Measurements from ENCODE around the gene LRRC2. TPM values are rescaled to one million over a fixed set of nuclear protein-coding genes. Genes with fewer than 3 reads are reported as not detected.

LRRC2 gene
- total and polyA plus RNA-seq, 7 experiments from 2014 or later = 0.10 to 0.48 (median 0.32) TPM; not detected in 2

DNA sequence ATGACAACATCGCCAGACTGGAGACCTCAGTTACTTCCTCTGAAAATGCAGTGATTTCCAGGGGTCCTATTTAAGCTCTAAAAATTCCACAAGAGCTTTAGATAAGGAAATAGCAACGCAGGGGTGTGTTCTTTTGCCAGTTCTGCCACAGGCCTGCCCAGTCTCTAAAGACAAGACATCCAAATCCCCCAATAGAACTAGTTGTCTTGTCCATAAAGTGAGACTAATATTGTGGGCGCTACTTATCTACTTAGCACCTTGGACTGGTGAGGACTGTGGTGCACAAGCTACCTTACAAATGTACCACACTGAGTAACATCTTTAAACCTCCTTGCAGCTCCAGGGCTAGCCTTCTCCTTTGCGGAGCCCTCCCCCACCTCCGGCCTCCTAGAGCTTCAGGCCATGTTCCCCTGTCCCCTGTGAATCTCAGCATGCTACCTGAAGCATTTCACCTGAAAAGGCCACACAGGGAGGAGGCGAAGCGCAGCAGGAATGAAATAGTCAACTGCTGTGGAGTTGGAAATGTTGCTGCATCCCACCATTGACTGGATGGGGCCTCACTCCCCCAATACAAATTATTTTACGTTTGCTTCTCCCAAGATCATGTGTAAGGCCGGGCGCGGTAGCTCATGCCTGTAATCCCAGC lies 9.6 kb upstream of the LRRC2 start:
- ATAC-seq (no peak), DNase-seq (no peak)
- ChIA-PET POLR2A (no interaction called here), CTCF (no interaction called here)
- peaks cover 0 to 4% of the 10 kb centered on the region in 2 donors for H3K4me1 ChIP-seq (ENCODE audit: control insufficient read depth in 2 of 2, insufficient read depth in 2 of 2, low read length in 2 of 2)
- no peaks in the 10 kb centered on the region for H3K9me3 ChIP-seq (ENCODE audit: control insufficient read depth in 2 of 3, low read length in 3 of 3)
- H3K9me3 Mint-ChIP-seq = no peaks in the 10 kb centered on the region
- peaks cover 0 to 19% (median 0%) of the 10 kb centered on the region in 5 donors for H3K27me3 Mint-ChIP-seq
- H3K36me3 ChIP-seq (ENCODE audit: control insufficient read depth in 2 of 3, insufficient read depth in 3 of 3, low read length in 3 of 3) = no peaks in the 10 kb centered on the region
- H3K4me3 Mint-ChIP-seq = no peak overlapping the region
- H3K4me3 ChIP-seq (ENCODE audit: low read length) = no peak overlapping the region
- H3K4me1 Mint-ChIP-seq = peaks cover 0 to 14% (median 11%) of the 10 kb centered on the region in 7 donors
- intact Hi-C loops (cut with micrococcal nuclease) = no loop called here
- H3K27ac ChIP-seq (ENCODE audit: low read depth, low read length) = no peak overlapping the region
- H3K27me3 ChIP-seq (ENCODE audit: control insufficient read depth in 2 of 2, insufficient read depth in 2 of 2, low read length in 2 of 2) = no peaks in the 10 kb centered on the region
- no peaks in the 10 kb centered on the region for H3K36me3 Mint-ChIP-seq
- H3K27ac Mint-ChIP-seq = peak overlapping the region in 1 of 9 donors; percentile 36

DNA sequence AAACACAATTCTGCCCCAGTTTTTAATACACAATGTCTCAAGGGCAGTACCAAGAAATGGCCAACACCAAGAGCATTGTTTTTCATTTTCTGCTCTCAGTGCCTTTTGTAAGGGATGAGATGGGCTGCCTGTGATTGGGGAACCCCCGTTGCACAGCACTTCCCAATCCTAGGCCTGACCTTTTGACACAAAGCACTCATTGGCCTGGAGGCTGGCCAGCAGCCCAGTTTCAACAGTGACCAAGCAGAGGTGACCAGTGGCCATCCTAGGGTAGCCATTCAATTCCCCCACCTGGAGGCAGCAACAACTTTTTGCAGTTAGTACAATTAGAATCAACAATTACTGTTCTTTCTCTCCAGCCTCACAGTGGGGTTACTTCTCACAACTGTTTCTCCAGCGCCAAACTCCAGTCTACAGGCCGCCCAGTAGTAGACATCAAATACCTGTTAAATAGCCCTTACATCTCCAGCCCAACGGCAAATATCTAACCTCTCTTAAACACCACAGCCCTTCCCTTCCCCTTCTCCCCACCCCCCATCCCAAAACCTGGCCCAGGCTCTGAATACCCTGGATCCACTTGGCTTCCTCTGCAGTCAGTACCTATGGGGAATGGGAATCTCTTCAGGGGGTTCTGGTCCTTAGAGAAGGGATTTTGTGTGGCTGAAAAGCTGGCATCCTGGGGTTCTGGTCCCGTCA lies 8.9 kb upstream of the LRRC2 start:
- no peak for ATAC-seq
- Histone ChIP-seq H3K4me1 (ENCODE audit: control insufficient read depth in 2 of 2, insufficient read depth in 2 of 2, low read length in 2 of 2) (peaks cover 0 to 4% of the 10 kb centered on the region in 2 donors), H3K27ac (ENCODE audit: low read depth, low read length) (no peak overlapping the region), H3K36me3 (ENCODE audit: control insufficient read depth in 2 of 3, insufficient read depth in 3 of 3, low read length in 3 of 3) (no peaks in the 10 kb centered on the region), H3K4me3 (ENCODE audit: low read length) (no peak overlapping the region), H3K27me3 (ENCODE audit: control insufficient read depth in 2 of 2, insufficient read depth in 2 of 2, low read length in 2 of 2) (no peaks in the 10 kb centered on the region), H3K9me3 (ENCODE audit: control insufficient read depth in 2 of 3, low read length in 3 of 3) (no peaks in the 10 kb centered on the region)
- Mint-ChIP-seq H3K4me1 (peaks cover 0 to 14% (median 11%) of the 10 kb centered on the region in 7 donors), H3K4me3 (no peak overlapping the region), H3K9me3 (peaks cover 0 to 3% (median 0%) of the 10 kb centered on the region in 11 donors), H3K36me3 (no peaks in the 10 kb centered on the region), H3K27me3 (peaks cover 0 to 22% (median 3%) of the 10 kb centered on the region in 5 donors), H3K27ac (no peak overlapping the region)
- ChIA-PET POLR2A (no interaction called here), CTCF (interaction anchor here (0.8 kb wide), 1 partner anchor 17 kb away, joined by 3 read pairs; no protein-coding TSS in a partner anchor)
- intact Hi-C loops (cut with micrococcal nuclease) = no loop called here
- no peak for DNase-seq

- ATAC-seq = no peak
- Mint-ChIP-seq H3K27me3 (peaks cover 0 to 22% (median 3%) of the 10 kb centered on the region in 5 donors), H3K4me1 (peaks cover 0 to 9% (median 8%) of the 10 kb centered on the region in 7 donors), H3K27ac (no peak overlapping the region), H3K36me3 (no peaks in the 10 kb centered on the region), H3K9me3 (peaks cover 0 to 3% (median 0%) of the 10 kb centered on the region in 11 donors), H3K4me3 (no peak overlapping the region)
- POLR2A ChIA-PET = interaction anchor here (0.6 kb wide), 1 partner anchor 11 kb away, joined by 5 read pairs; no protein-coding TSS in a partner anchor
- intact Hi-C loops (cut with micrococcal nuclease) = no loop called here
- CTCF ChIA-PET = interaction anchor here (0.8 to 1.4 kb wide), 2 partner anchors 16 to 86 kb away, joined by 3 to 6 read pairs; no protein-coding TSS in a partner anchor
- H3K27me3 ChIP-seq (ENCODE audit: control insufficient read depth in 2 of 2, insufficient read depth in 2 of 2, low read length in 2 of 2) = no peaks in the 10 kb centered on the region
- H3K4me1 ChIP-seq (ENCODE audit: control insufficient read depth in 2 of 2, insufficient read depth in 2 of 2, low read length in 2 of 2) = peaks cover 0 to 3% of the 10 kb centered on the region in 2 donors
- H3K9me3 ChIP-seq (ENCODE audit: control insufficient read depth in 2 of 3, low read length in 3 of 3) = no peaks in the 10 kb centered on the region
- DNase-seq = no peak
- H3K27ac ChIP-seq (ENCODE audit: low read depth, low read length) = no peak overlapping the region
- H3K4me3 ChIP-seq (ENCODE audit: low read length) = no peak overlapping the region
- no peaks in the 10 kb centered on the region for H3K36me3 ChIP-seq (ENCODE audit: control insufficient read depth in 2 of 3, insufficient read depth in 3 of 3, low read length in 3 of 3)
These were observed 8.1 kb upstream of the LRRC2 start for GRCh38 chr3:46574243-46574646.

DNA sequence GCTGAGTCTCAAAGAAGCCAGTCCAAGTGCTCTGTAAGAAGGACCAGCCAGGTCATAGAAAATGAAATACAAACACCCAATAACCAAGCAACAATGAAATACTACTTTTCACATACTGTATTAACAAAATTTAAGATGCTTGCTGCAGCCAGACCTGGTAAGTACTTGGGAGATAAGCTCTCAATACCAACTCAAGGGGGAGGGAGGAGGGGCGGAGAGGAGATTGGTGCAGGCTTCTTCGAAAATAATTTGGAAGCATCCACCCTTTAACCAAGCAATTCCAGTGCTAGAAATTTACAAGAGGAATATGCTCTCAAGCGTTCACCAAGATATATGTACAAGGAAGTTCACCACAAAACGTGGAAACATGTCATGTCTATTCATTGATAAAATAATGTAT lies 7.6 kb upstream of the LRRC2 start:
- peaks cover 0 to 3% (median 0%) of the 10 kb centered on the region in 11 donors for H3K9me3 Mint-ChIP-seq
- Histone ChIP-seq H3K36me3 (ENCODE audit: control insufficient read depth in 2 of 3, insufficient read depth in 3 of 3, low read length in 3 of 3) (no peaks in the 10 kb centered on the region), H3K27me3 (ENCODE audit: control insufficient read depth in 2 of 2, insufficient read depth in 2 of 2, low read length in 2 of 2) (no peaks in the 10 kb centered on the region), H3K27ac (ENCODE audit: low read depth, low read length) (no peak overlapping the region), H3K9me3 (ENCODE audit: control insufficient read depth in 2 of 3, low read length in 3 of 3) (no peaks in the 10 kb centered on the region), H3K4me3 (ENCODE audit: low read length) (no peak overlapping the region), H3K4me1 (ENCODE audit: control insufficient read depth in 2 of 2, insufficient read depth in 2 of 2, low read length in 2 of 2) (no peaks in the 10 kb centered on the region)
- ATAC-seq = no peak
- H3K4me1 Mint-ChIP-seq = peaks cover 0 to 4% (median 3%) of the 10 kb centered on the region in 7 donors
- H3K27ac Mint-ChIP-seq = no peak overlapping the region
- intact Hi-C loops (cut with micrococcal nuclease) = no loop called here
- no peaks in the 10 kb centered on the region for H3K36me3 Mint-ChIP-seq
- no peak for DNase-seq
- no peak overlapping the region for H3K4me3 Mint-ChIP-seq
- POLR2A ChIA-PET = interaction anchor here (0.6 kb wide), 1 partner anchor 11 kb away, joined by 5 read pairs; no protein-coding TSS in a partner anchor
- CTCF ChIA-PET = interaction anchor here (0.6 to 1.4 kb wide), 2 partner anchors 85 to 678 kb away, joined by 3 to 6 read pairs; no protein-coding TSS in a partner anchor
- peaks cover 0 to 21% (median 3%) of the 10 kb centered on the region in 5 donors for H3K27me3 Mint-ChIP-seq

- Mint-ChIP-seq H3K4me1 (no peaks in the 10 kb centered on the region), H3K4me3 (no peak overlapping the region), H3K36me3 (no peaks in the 10 kb centered on the region), H3K27me3 (peaks cover 0 to 31% (median 8%) of the 10 kb centered on the region in 5 donors), H3K27ac (no peak overlapping the region), H3K9me3 (peaks cover 0 to 3% (median 0%) of the 10 kb centered on the region in 11 donors)
- Histone ChIP-seq H3K9me3 (ENCODE audit: control insufficient read depth in 2 of 3, low read length in 3 of 3) (no peaks in the 10 kb centered on the region), H3K4me1 (ENCODE audit: control insufficient read depth in 2 of 2, insufficient read depth in 2 of 2, low read length in 2 of 2) (no peaks in the 10 kb centered on the region), H3K36me3 (ENCODE audit: control insufficient read depth in 2 of 3, insufficient read depth in 3 of 3, low read length in 3 of 3) (no peaks in the 10 kb centered on the region), H3K4me3 (ENCODE audit: low read length) (no peak overlapping the region), H3K27ac (ENCODE audit: low read depth, low read length) (no peak overlapping the region), H3K27me3 (ENCODE audit: control insufficient read depth in 2 of 2, insufficient read depth in 2 of 2, low read length in 2 of 2) (no peaks in the 10 kb centered on the region)
- intact Hi-C loops (cut with micrococcal nuclease) = no loop called here
- DNase-seq (no peak), ATAC-seq (no peak)
- POLR2A ChIA-PET = no interaction called here
- CTCF ChIA-PET = no interaction called here
These were observed 5.6 kb upstream of the LRRC2 start for GRCh38 chr3:46571684-46572083.

GRCh38 chr3:46565607-46566039 lies 479 bp downstream of the LRRC2 start:
- Mint-ChIP-seq H3K9me3 (peaks cover 0 to 3% (median 0%) of the 10 kb centered on the region in 11 donors), H3K4me1 (peaks cover 8 to 18% (median 15%) of the 10 kb centered on the region in 7 donors), H3K36me3 (peaks cover 0 to 3% (median 0%) of the 10 kb centered on the region in 5 donors), H3K4me3 (peak overlapping the region; percentile 72 to 86 (median 78)), H3K27me3 (peaks cover 15 to 66% (median 30%) of the 10 kb centered on the region in 5 donors), H3K27ac (peak overlapping the region in 3 of 9 donors; percentile 4 to 64 (median 37))
- Histone ChIP-seq H3K36me3 (ENCODE audit: control insufficient read depth in 2 of 3, insufficient read depth in 3 of 3, low read length in 3 of 3) (no peaks in the 10 kb centered on the region), H3K4me3 (ENCODE audit: low read length) (peak overlapping the region; percentile 47), H3K9me3 (ENCODE audit: control insufficient read depth in 2 of 3, low read length in 3 of 3) (no peaks in the 10 kb centered on the region), H3K27ac (ENCODE audit: low read depth, low read length) (no peak overlapping the region), H3K4me1 (ENCODE audit: control insufficient read depth in 2 of 2, insufficient read depth in 2 of 2, low read length in 2 of 2) (peaks cover 0 to 11% of the 10 kb centered on the region in 2 donors), H3K27me3 (ENCODE audit: control insufficient read depth in 2 of 2, insufficient read depth in 2 of 2, low read length in 2 of 2) (no peaks in the 10 kb centered on the region)
- POLR2A ChIA-PET = interaction anchor here (1.1 kb wide), 1 partner anchor 75 kb away, joined by 3 read pairs; no protein-coding TSS in a partner anchor
- intact Hi-C loops (cut with micrococcal nuclease) = loop anchor here in 1 of 2 donors (2.0 kb wide), 1 partner anchor 77 kb away; no protein-coding TSS in a partner anchor
- CTCF ChIA-PET = interaction anchor here (1.4 kb wide), 2 partner anchors 76 to 77 kb away, joined by 3 to 6 read pairs; no protein-coding TSS in a partner anchor
- DNase-seq (peak in 3 of 9 donors; percentile 5 to 15 (median 15)), ATAC-seq (peak; percentile 40)
